HCT116 (cell line): ENCODE measurements around the gene MTG1. TPM values are rescaled to one million over a fixed set of nuclear protein-coding genes. Genes with fewer than 3 reads are reported as not detected.
"Not testable (repeated sequence)": the region's sequence is repeated elsewhere in the genome, so short reads cannot be mapped to it uniquely, and the experiment has no call there.

ENCODE experiments used
- ATAC-seq: fragments of 200-7000 bp; cut with Tn5 transposase; 2 replicates; pipeline ENCODE4 v1.9.1; 2020; ENCODE audit warnings: mild to moderate bottlenecking, moderate library complexity
- BruUV-seq: library from RNA; stranded (reverse); fragments of 400-500 nt; replicated peaks from 2 replicates; lab custom pipeline; 2021; lab: Mats Ljungman, UMichigan
- CTCF ChIA-PET: fragments of 300-600 bp; sonication (Branson Sonifier 250); formaldehyde crosslinking; loops from one replicate; lab custom pipeline; 2021; ENCODE audit warnings: antibody characterized with exemption; lab: Charles Lee
- POLR2A ChIA-PET: fragments of 300-600, 350-600 bp; sonication (Branson Sonifier 250); formaldehyde crosslinking; loops from one replicate; lab custom pipeline; 2021; ENCODE audit warnings: antibody characterized with exemption; lab: Charles Lee
- RAD21 ChIA-PET, 2 experiments: fragments of 300-600 bp; sonication (Branson Sonifier 250); formaldehyde crosslinking; loops; one replicate each; lab custom pipeline; 2023; ENCODE audit warnings: low total read pairs in 2 of 2; ENCODE audit not compliant: uncharacterized antibody in 2 of 2, unreplicated experiment in 2 of 2, low non-redundant PET in 1 of 2; lab: Charles Lee
- DNase-seq: peaks from one replicate; pipeline ENCODE4 v3.0.0-alpha.2; 2010; ENCODE audit warnings: low read depth, low spot score
- H2AFZ ChIP-seq: fragments of 200-600 bp; shearing (Covaris generic), sonication (generic); 2 replicates; pipeline ENCODE4 v1.6.1; 2017; ENCODE audit warnings: low read depth, mixed run types, mixed read lengths, antibody characterized with exemption, low read length; ENCODE audit not compliant: poor library complexity, severe bottlenecking
- H3K27ac ChIP-seq: 2 replicates; pipeline ENCODE4 v1.5.1; 2012; ENCODE audit warnings: low read depth, low read length
- H3K27me3 ChIP-seq: fragments of 200-600 bp; sonication (generic); 2 replicates; pipeline ENCODE4 v1.6.1; 2016; ENCODE audit warnings: mixed run types, low read length, mixed read lengths; ENCODE audit not compliant: insufficient read depth
- H3K36me3 ChIP-seq, 2 experiments: fragments of 200-500 bp in 1 of 2; fragments of 200-600 bp in 1 of 2; sonication (Bioruptor generic) in 1 of 2; sonication (generic) in 1 of 2; 2 replicates each; pipeline versions ENCODE4 v1.5.1 to v1.6.1; 2014 to 2016; ENCODE audit warnings: low read length in 2 of 2, inconsistent platforms in 1 of 2, mixed read lengths in 1 of 2, mixed run types in 1 of 2; ENCODE audit not compliant: insufficient read depth in 2 of 2, control insufficient read depth in 1 of 2
- H3K4me1 ChIP-seq, 2 experiments: fragments of 200-600 bp in 1 of 2; sonication (generic) in 1 of 2; 2 replicates each; pipeline versions ENCODE4 v1.5.1 to v1.6.1; 2012 to 2017; ENCODE audit warnings: low read length in 2 of 2, inconsistent platforms in 1 of 2, mild to moderate bottlenecking in 1 of 2, mixed read lengths in 1 of 2, mixed run types in 1 of 2, moderate library complexity in 1 of 2; ENCODE audit not compliant: insufficient read depth in 2 of 2, control insufficient read depth in 1 of 2
- H3K4me2 ChIP-seq: fragments of 200-600 bp; sonication (generic); 2 replicates; pipeline ENCODE4 v1.6.1; 2017; ENCODE audit warnings: mixed run types, low read length, mixed read lengths
- H3K4me3 ChIP-seq, 2 experiments: fragments of 200-600 bp in 1 of 2; sonication (generic) in 1 of 2; replicated peaks in 1 of 2; 2 replicates each; pipeline ENCODE4 v1.5.1; 2011 to 2016; ENCODE audit warnings: low read length in 2 of 2, control low read depth in 1 of 2, low read depth in 1 of 2, mild to moderate bottlenecking in 1 of 2, mixed read lengths in 1 of 2, mixed run types in 1 of 2
- H3K79me2 ChIP-seq: fragments of 200-600 bp; sonication (generic); 2 replicates; pipeline ENCODE4 v1.6.1; 2017; ENCODE audit warnings: mild to moderate bottlenecking, mixed run types, low read length, moderate library complexity, mixed read lengths; ENCODE audit not compliant: insufficient read depth
- H3K9ac ChIP-seq: fragments of 200-600 bp; sonication (generic); 2 replicates; pipeline ENCODE4 v1.6.1; 2016; ENCODE audit warnings: low read length, mixed read lengths
- H3K9me2 ChIP-seq: fragments of 200-600 bp; sonication (generic), shearing (Covaris generic); 2 replicates; pipeline ENCODE4 v1.6.1; 2017; ENCODE audit warnings: mixed run types, mild to moderate bottlenecking, moderate library complexity; ENCODE audit not compliant: insufficient read depth
- H3K9me3 ChIP-seq, 2 experiments: fragments of 200-500 bp in 1 of 2; fragments of 200-600 bp in 1 of 2; sonication (Bioruptor generic) in 1 of 2; sonication (generic) in 1 of 2; 2 replicates each; pipeline ENCODE4 v1.6.1; 2014 to 2017; ENCODE audit warnings: low read length in 2 of 2, mixed read lengths in 2 of 2, inconsistent platforms in 1 of 2, low read depth in 1 of 2, mild to moderate bottlenecking in 1 of 2, mixed run types in 1 of 2, moderate library complexity in 1 of 2; ENCODE audit not compliant: control insufficient read depth in 1 of 2, insufficient read depth in 1 of 2
- H4K20me1 ChIP-seq: fragments of 200-600 bp; sonication (generic), shearing (Covaris generic); 2 replicates; pipeline ENCODE4 v1.6.1; 2017; ENCODE audit warnings: mixed run types, mild to moderate bottlenecking, moderate library complexity; ENCODE audit not compliant: insufficient read depth
- CBX3 ChIP-seq: IDR thresholded peaks from 2 replicates; pipeline ENCODE4 v1.6.1; 2012; ENCODE audit warnings: low read depth
- EGR1 ChIP-seq: IDR thresholded peaks from 2 replicates; pipeline ENCODE4 v1.6.1; 2012; ENCODE audit warnings: low read depth
- EZH2 ChIP-seq: fragments of 200-600 bp; sonication (generic); IDR thresholded peaks from 2 replicates; pipeline ENCODE4 v1.6.1; 2017; ENCODE audit warnings: antibody characterized with exemption, mixed run types
- FOSL1 ChIP-seq: IDR thresholded peaks from 2 replicates; pipeline ENCODE4 v1.6.1; 2012; ENCODE audit warnings: low read depth
- JUND ChIP-seq: IDR thresholded peaks from 2 replicates; pipeline ENCODE4 v1.6.1; 2012
- RAD21 ChIP-seq: IDR thresholded peaks from 2 replicates; pipeline ENCODE4 v1.6.1; 2012; ENCODE audit warnings: low read depth, mild to moderate bottlenecking
- SIN3A ChIP-seq: IDR thresholded peaks from 2 replicates; pipeline ENCODE4 v1.6.1; 2012; ENCODE audit warnings: low read depth
- SP1 ChIP-seq: IDR thresholded peaks from 2 replicates; pipeline ENCODE4 v1.6.1; 2012; ENCODE audit warnings: low read depth
- TCF7L2 ChIP-seq: IDR thresholded peaks from 2 replicates; pipeline ENCODE4 v1.7.0; 2011; ENCODE audit warnings: borderline replicate concordance, inconsistent platforms; ENCODE audit not compliant: insufficient read depth, insufficient read length; ENCODE audit errors: extremely low read depth
- intact Hi-C: fragments of 100-400 bp; cut with micrococcal nuclease; formaldehyde crosslinking; loops from 2 replicates; pipeline ENCODE4 v1.10.0; 2022
- total RNA-seq: library from RNA; stranded (reverse); gene quantifications from one replicate; pipeline ENCODE4 v1.2.1, GENCODE V29; 2021; ENCODE audit not compliant: unreplicated experiment
- TF ChIP-seq, protein P1 (sequence below): IDR thresholded peaks from 2 replicates; pipeline ENCODE4 v1.6.1; 2012
- TF ChIP-seq, protein P2 (sequence below): IDR thresholded peaks from 2 replicates; pipeline ENCODE4 v1.6.1; 2012; ENCODE audit warnings: low read depth

MTG1 gene
- total RNA-seq, 1 experiment from 2014 or later: 23.1 TPM

DNA sequence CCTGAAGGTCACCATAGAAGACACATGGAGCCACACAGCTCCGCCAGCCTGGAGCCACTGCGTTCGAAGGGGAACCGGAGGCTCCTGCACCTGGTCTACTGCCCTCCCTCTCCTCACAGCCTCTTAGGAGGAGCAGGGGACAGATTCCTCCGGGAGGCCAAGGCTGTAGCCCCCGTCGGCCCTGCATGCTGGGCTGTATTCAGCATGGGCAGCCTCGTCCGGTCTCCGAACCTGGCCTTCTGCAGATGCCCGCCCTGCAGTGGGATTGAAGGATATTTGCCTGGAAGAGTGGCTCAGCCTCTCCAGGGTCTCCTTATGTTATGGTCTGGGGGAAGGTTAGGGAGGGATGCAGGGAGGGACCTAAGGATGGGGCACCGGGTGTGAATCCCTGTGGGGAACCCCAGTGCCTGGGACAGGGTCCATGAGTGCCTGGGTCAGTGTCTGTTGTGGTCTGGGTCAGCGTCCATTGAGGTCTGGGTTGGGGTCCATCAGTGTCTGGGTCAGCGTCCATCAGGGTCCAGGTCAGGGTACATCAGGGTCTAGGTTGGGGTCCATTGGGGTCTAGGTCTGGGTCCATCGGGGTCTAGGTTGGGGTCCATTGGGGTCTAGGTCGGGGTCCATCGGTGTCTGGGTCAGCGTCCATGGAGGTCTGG is 46.8 kb downstream of the MTG1 start:
- Histone ChIP-seq H3K4me2 (no peak overlapping the region), H3K9me3 (no peaks in the 10 kb centered on the region), H2AFZ (no peak overlapping the region), H3K4me3 (no peak overlapping the region), H3K27ac (no peak overlapping the region), H3K79me2 (no peaks in the 10 kb centered on the region), H3K36me3 (no peaks in the 10 kb centered on the region), H3K27me3 (no peaks in the 10 kb centered on the region), H3K4me1 (no peaks in the 10 kb centered on the region), H3K9me2 (no peaks in the 10 kb centered on the region), H3K9ac (no peak overlapping the region), H4K20me1 (no peaks in the 10 kb centered on the region)
- ATAC-seq (no peak), DNase-seq (no peak)
- ChIA-PET RAD21 (no interaction called here), CTCF (no interaction called here), POLR2A (no interaction called here)
- TF ChIP-seq CBX3 (no peak), RAD21 (no peak)
- no TSS peak for BruUV-seq
- intact Hi-C loops: no loop called here

DNA sequence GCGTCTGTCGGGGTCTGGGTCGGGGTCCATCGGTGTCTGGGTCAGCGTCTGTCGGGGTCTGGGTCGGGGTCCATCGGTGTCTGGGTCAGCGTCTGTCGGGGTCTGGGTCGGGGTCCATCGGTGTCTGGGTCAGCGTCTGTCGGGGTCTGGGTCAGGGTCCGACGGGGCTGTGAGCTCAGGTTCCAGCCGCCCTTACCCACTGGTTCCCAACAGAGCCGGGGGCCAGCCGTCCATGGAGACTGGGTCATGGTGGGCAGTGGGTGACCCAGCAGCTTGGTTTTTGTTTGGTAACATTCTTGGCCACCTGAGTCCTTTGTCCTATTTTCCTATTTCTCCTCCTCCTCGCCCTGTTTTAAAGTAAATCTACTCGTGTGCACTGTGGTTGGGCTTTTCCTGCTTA is 47.4 kb downstream of the MTG1 start:
- intact Hi-C loops, CTCF ChIA-PET: not testable (repeated sequence)

DNA sequence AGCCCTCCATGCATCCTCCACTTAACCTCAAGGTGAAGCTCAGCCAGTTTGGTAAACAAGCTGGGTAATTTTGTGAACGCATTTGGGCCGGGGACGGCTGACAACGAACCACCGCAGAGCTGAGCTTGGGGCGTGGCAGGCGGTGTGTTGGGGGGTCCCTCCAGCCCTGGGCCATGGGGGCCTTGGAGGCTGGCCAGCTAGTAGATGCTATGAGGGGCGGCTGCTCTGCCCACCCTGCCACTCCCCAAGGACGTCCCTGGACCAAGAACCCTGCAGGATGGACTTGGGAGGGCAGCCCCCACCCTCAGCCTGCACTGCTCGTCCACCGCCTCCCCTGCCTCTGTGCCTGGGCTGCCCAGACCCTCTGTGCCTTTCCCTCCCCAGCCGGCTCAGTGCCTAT is 47.8 kb downstream of the MTG1 start:
- no peak overlapping the region for H2AFZ ChIP-seq
- ATAC-seq: no peak
- H3K9me3 ChIP-seq: no peaks in the 10 kb centered on the region
- no peak overlapping the region for H3K9ac ChIP-seq
- no TSS peak for BruUV-seq
- H3K4me3 ChIP-seq: no peak overlapping the region
- no peaks in the 10 kb centered on the region for H3K4me1 ChIP-seq
- no peaks in the 10 kb centered on the region for H3K79me2 ChIP-seq
- H3K27me3 ChIP-seq: no peaks in the 10 kb centered on the region
- no peak overlapping the region for H3K27ac ChIP-seq
- no peaks in the 10 kb centered on the region for H3K9me2 ChIP-seq
- POLR2A ChIA-PET: no interaction called here
- H4K20me1 ChIP-seq: no peaks in the 10 kb centered on the region
- RAD21 ChIA-PET: no interaction called here
- no peak for DNase-seq
- CTCF ChIA-PET: no interaction called here
- H3K36me3 ChIP-seq: no peaks in the 10 kb centered on the region
- no peak overlapping the region for H3K4me2 ChIP-seq
- intact Hi-C loops: no loop called here
- TF ChIP-seq TCF7L2: no peak
- no peak for TF ChIP-seq EZH2
- TF ChIP-seq SP1: no peak
- TF ChIP-seq EGR1: no peak
- TF ChIP-seq FOSL1: no peak
- TF ChIP-seq, protein P1, sequence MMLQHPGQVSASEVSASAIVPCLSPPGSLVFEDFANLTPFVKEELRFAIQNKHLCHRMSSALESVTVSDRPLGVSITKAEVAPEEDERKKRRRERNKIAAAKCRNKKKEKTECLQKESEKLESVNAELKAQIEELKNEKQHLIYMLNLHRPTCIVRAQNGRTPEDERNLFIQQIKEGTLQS: no peak
- no peak for TF ChIP-seq SIN3A
- TF ChIP-seq RAD21: no peak
- no peak for TF ChIP-seq JUND
- TF ChIP-seq, protein P2, sequence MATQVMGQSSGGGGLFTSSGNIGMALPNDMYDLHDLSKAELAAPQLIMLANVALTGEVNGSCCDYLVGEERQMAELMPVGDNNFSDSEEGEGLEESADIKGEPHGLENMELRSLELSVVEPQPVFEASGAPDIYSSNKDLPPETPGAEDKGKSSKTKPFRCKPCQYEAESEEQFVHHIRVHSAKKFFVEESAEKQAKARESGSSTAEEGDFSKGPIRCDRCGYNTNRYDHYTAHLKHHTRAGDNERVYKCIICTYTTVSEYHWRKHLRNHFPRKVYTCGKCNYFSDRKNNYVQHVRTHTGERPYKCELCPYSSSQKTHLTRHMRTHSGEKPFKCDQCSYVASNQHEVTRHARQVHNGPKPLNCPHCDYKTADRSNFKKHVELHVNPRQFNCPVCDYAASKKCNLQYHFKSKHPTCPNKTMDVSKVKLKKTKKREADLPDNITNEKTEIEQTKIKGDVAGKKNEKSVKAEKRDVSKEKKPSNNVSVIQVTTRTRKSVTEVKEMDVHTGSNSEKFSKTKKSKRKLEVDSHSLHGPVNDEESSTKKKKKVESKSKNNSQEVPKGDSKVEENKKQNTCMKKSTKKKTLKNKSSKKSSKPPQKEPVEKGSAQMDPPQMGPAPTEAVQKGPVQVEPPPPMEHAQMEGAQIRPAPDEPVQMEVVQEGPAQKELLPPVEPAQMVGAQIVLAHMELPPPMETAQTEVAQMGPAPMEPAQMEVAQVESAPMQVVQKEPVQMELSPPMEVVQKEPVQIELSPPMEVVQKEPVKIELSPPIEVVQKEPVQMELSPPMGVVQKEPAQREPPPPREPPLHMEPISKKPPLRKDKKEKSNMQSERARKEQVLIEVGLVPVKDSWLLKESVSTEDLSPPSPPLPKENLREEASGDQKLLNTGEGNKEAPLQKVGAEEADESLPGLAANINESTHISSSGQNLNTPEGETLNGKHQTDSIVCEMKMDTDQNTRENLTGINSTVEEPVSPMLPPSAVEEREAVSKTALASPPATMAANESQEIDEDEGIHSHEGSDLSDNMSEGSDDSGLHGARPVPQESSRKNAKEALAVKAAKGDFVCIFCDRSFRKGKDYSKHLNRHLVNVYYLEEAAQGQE: no peak
- TF ChIP-seq CBX3: no peak

More for the DNA sequence above, 47.4 kb downstream of the MTG1 start:
- RAD21 ChIA-PET, H2AFZ ChIP-seq, H3K9me3 ChIP-seq, H3K27me3 ChIP-seq, DNase-seq, H4K20me1 ChIP-seq, H3K27ac ChIP-seq, ATAC-seq, H3K4me1 ChIP-seq, H3K9me2 ChIP-seq, H3K9ac ChIP-seq, BruUV-seq, H3K36me3 ChIP-seq, H3K79me2 ChIP-seq, POLR2A ChIA-PET, H3K4me2 ChIP-seq, H3K4me3 ChIP-seq: not testable (repeated sequence)
